Vagina (tissue), 2 donors: ENCODE results near the gene ADAMTSL1. TPM values are rescaled to one million over a fixed set of nuclear protein-coding genes. Genes with fewer than 3 reads are reported as not detected.

Experiments used
- DNase-seq, 2 donors: peaks; one replicate each; pipeline ENCODE4 v3.0.0-alpha.2; 2017; ENCODE audit errors: extremely low spot score in 2 of 2
- H3K27ac ChIP-seq: fragments of 200-600 bp; sonication (generic); one replicate; pipeline ENCODE4 v1.5.1; 2019
- H3K27me3 ChIP-seq: fragments of 200-600 bp; sonication (generic); one replicate; pipeline ENCODE4 v1.5.1; 2019
- H3K36me3 ChIP-seq, 2 donors: fragments of 200-600 bp; sonication (generic); one replicate each; pipeline ENCODE4 v1.5.1; 2017 to 2019
- H3K4me1 ChIP-seq: fragments of 200-600 bp; sonication (generic); one replicate; pipeline ENCODE4 v1.5.1; 2019
- H3K4me3 ChIP-seq, 2 donors: fragments of 200-600 bp; sonication (generic); 1 replicate in 1 of 2; 2 replicates in 1 of 2; pipeline ENCODE4 v1.5.1; 2016 to 2019
- H3K9me3 ChIP-seq: fragments of 200-600 bp; sonication (generic); one replicate; pipeline ENCODE4 v1.5.1; 2019
- CTCF ChIP-seq, 3 experiments: fragments of 450-650 bp in 2 of 3; fragments of 200-600 bp in 1 of 3; sonication (generic) in 1 of 3; IDR thresholded peaks; one replicate each; pipeline ENCODE4 v1.5.1; 2017 to 2019; ENCODE audit warnings: antibody characterized with exemption in 3 of 3, mild to moderate bottlenecking in 2 of 3, moderate library complexity in 2 of 3
- POLR2A ChIP-seq, 2 donors: fragments of 450-650 bp; IDR thresholded peaks; one replicate each; pipeline ENCODE4 v1.6.1; 2017; ENCODE audit warnings: antibody characterized with exemption in 2 of 2, mild to moderate bottlenecking in 2 of 2, moderate library complexity in 2 of 2
- POLR2AphosphoS5 ChIP-seq, 2 donors: sonication (generic); formaldehyde crosslinking; IDR thresholded peaks; one replicate each; pipeline ENCODE4 v1.9.0; 2017; ENCODE audit warnings: antibody characterized with exemption in 2 of 2, mild to moderate bottlenecking in 2 of 2, low read depth in 1 of 2; ENCODE audit not compliant: insufficient read depth in 1 of 2
- intact Hi-C: fragments of 100-400 bp; cut with DNase I; formaldehyde crosslinking; loops from one replicate; pipeline ENCODE4 v1.15.1; 2023
- total RNA-seq: library from RNA; depleted of rRNA; stranded (reverse); fragments of >200 nt; gene quantifications from one replicate; pipeline ENCODE4 v1.2.3, GENCODE V29; 2016

ADAMTSL1 gene
- total RNA-seq, 1 donor from 2014 or later: 8.1 TPM

GRCh38 chr9:18849270-18849669 lies 375.3 kb downstream of the ADAMTSL1 start:
- no peak for DNase-seq
- H3K4me1 ChIP-seq: no peaks in the 10 kb centered on the region

DNA sequence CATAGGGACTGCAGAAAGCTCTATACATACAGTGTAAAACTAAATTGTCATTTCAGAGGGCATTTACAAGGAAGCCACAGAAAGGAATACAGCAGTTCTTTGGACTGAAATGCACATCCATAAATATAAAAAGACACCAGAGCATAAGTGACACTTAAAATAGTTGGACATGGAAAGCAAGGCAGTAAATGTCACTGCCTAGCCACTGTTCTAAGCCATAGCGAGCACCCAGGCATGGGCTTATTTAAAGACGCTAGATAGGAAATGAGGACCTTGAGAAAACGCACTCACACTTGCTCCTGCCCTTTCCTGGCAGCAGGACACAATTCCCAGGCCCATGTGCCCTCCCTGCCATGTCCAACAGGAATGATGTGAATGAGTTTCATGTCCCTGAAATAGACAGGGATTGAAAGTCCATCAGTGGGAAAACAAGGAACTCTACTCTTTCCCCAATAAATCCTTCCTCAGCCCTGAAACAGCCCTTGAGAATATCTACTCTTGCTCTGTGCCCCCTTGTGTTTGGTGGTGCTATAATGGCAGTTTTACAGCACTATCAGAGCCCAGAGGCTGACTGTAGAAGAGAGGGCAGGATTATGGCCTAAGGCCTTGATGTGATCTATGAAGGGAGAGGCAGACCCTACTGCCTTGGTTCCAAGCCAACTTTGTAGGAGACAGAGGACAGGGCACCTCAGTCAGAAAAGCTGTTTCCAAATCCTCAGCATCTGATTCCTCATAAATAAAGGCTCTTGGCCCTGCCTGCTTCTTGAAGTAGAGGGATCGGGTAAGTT lies 376.1 kb downstream of the ADAMTSL1 start:
- DNase-seq: no peak
- no peaks in the 10 kb centered on the region for H3K4me1 ChIP-seq
- H3K4me3 ChIP-seq: no peak overlapping the region
- no peaks in the 10 kb centered on the region for H3K36me3 ChIP-seq
- intact Hi-C loops: no loop called here
- H3K9me3 ChIP-seq: no peaks in the 10 kb centered on the region
- TF ChIP-seq POLR2AphosphoS5 (IDR thresholded peaks at IDR 0.05; ENCODE audit: insufficient read depth in 1 of 2, low read depth in 1 of 2) (no peak), CTCF (IDR thresholded peaks at IDR 0.05) (no peak), POLR2A (IDR thresholded peaks at IDR 0.05) (no peak)
- H3K27ac ChIP-seq: peak overlapping the region; percentile 54
- H3K27me3 ChIP-seq: no peaks in the 10 kb centered on the region

More at GRCh38 chr9:18849270-18849669, 375.3 kb downstream of the ADAMTSL1 start:
- TF ChIP-seq CTCF (IDR thresholded peaks at IDR 0.05): no peak
- no peak for TF ChIP-seq POLR2AphosphoS5 (IDR thresholded peaks at IDR 0.05; ENCODE audit: insufficient read depth in 1 of 2, low read depth in 1 of 2)
- TF ChIP-seq POLR2A (IDR thresholded peaks at IDR 0.05): no peak
- Histone ChIP-seq H3K9me3 (no peaks in the 10 kb centered on the region), H3K27me3 (no peaks in the 10 kb centered on the region), H3K4me3 (no peak overlapping the region), H3K27ac (peak overlapping the region; percentile 54), H3K36me3 (no peaks in the 10 kb centered on the region)
- intact Hi-C loops: no loop called here

- Histone ChIP-seq H3K27me3 (no peaks in the 10 kb centered on the region), H3K27ac (no peak overlapping the region), H3K9me3 (no peaks in the 10 kb centered on the region), H3K36me3 (no peaks in the 10 kb centered on the region), H3K4me1 (no peaks in the 10 kb centered on the region), H3K4me3 (no peak overlapping the region)
- TF ChIP-seq POLR2AphosphoS5 (IDR thresholded peaks at IDR 0.05; ENCODE audit: insufficient read depth in 1 of 2, low read depth in 1 of 2) (no peak), CTCF (IDR thresholded peaks at IDR 0.05) (no peak), POLR2A (IDR thresholded peaks at IDR 0.05) (no peak)
- DNase-seq: no peak
- intact Hi-C loops: no loop called here
These were observed 377.3 kb downstream of the ADAMTSL1 start for GRCh38 chr9:18851069-18851795.

DNA sequence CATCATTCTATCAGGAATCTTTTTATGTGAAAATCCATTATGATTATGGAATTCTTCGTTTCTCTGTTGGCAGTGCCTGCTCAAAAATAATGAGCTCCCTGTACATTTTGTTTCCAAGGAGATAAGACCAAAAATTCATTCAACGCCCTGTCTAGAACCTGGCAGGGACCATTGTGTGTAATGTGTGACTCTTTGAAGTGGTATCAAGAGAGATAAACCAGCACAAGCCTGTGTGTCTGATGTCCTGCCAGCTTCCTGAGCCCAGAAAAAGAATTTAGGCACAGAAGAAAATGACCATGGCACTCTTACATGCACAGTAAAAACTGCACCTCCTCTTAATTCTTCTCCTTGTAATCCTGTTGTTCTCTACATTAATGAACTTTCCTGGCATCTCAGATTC lies 381.7 kb downstream of the ADAMTSL1 start:
- Histone ChIP-seq H3K27me3 (no peaks in the 10 kb centered on the region), H3K4me3 (no peak overlapping the region), H3K36me3 (no peaks in the 10 kb centered on the region), H3K4me1 (no peaks in the 10 kb centered on the region), H3K27ac (no peak overlapping the region), H3K9me3 (no peaks in the 10 kb centered on the region)
- intact Hi-C loops: no loop called here
- no peak for DNase-seq
- TF ChIP-seq CTCF (IDR thresholded peaks at IDR 0.05) (no peak), POLR2AphosphoS5 (IDR thresholded peaks at IDR 0.05; ENCODE audit: insufficient read depth in 1 of 2, low read depth in 1 of 2) (peak in 1 of 2 donors; percentile 37), POLR2A (IDR thresholded peaks at IDR 0.05) (no peak)

GRCh38 chr9:18857334-18857733 lies 383.4 kb downstream of the ADAMTSL1 start:
- Histone ChIP-seq H3K27ac (no peak overlapping the region), H3K4me1 (peaks cover 7% of the 10 kb centered on the region), H3K4me3 (no peak overlapping the region), H3K27me3 (no peaks in the 10 kb centered on the region), H3K9me3 (no peaks in the 10 kb centered on the region), H3K36me3 (no peaks in the 10 kb centered on the region)
- TF ChIP-seq POLR2A (IDR thresholded peaks at IDR 0.05): no peak
- peak in 1 of 2 donors; percentile 85 for TF ChIP-seq POLR2AphosphoS5 (IDR thresholded peaks at IDR 0.05; ENCODE audit: insufficient read depth in 1 of 2, low read depth in 1 of 2)
- TF ChIP-seq CTCF (IDR thresholded peaks at IDR 0.05): no peak
- DNase-seq: no peak
- intact Hi-C loops: no loop called here
